ENCODE results near the gene PDIK1L. TPM values are rescaled to one million over a fixed set of nuclear protein-coding genes. Genes with fewer than 3 reads are reported as not detected.

Gene PDIK1L
- total and polyA plus RNA-seq, 8 donors: 1.7 to 12.1 (median 6.0) TPM

- Histone ChIP-seq H3K27me3 (no peaks in the 10 kb centered on the region), H3K36me3 (no peaks in the 10 kb centered on the region), H3K9me3 (no peaks in the 10 kb centered on the region), H3K27ac (peak overlapping the region in 3 of 4 donors; percentile 4 to 19 (median 17)), H3K4me3 (no peak overlapping the region), H3K4me1 (peaks cover 7 to 22% (median 8%) of the 10 kb centered on the region in 3 donors)
- 37 to 38% methylated on average over 9 of the region's 9 CpGs for WGBS, 2 donors
- intact Hi-C loops (cut with DNase I): no loop called here
- FAIRE-seq (no peak), DNase-seq (no peak), ATAC-seq (peak; percentile 20 to 65 (median 46))
- no peak for TF ChIP-seq CTCF (IDR thresholded peaks at IDR 0.05)
Measured at GRCh38 chr1:26079960-26080814, 31.4 kb upstream of the PDIK1L start.

- FAIRE-seq (no peak), DNase-seq (no peak), ATAC-seq (no peak)
- Histone ChIP-seq H3K4me1 (peaks cover 0 to 18% (median 7%) of the 10 kb centered on the region in 3 donors), H3K27ac (no peak overlapping the region), H3K27me3 (no peaks in the 10 kb centered on the region), H3K4me3 (no peak overlapping the region), H3K36me3 (no peaks in the 10 kb centered on the region), H3K9me3 (no peaks in the 10 kb centered on the region)
- TF ChIP-seq CTCF (IDR thresholded peaks at IDR 0.05): no peak
- WGBS, 2 donors: 81 to 84% methylated on average over 8 of the region's 8 CpGs
- intact Hi-C loops (cut with DNase I): no loop called here
Measured at GRCh38 chr1:26081267-26082019, 30.2 kb upstream of the PDIK1L start.

GRCh38 chr1:26082020-26082350 lies 29.6 kb upstream of the PDIK1L start:
- no peak for TF ChIP-seq CTCF (IDR thresholded peaks at IDR 0.05)
- Histone ChIP-seq H3K27me3 (no peaks in the 10 kb centered on the region), H3K27ac (no peak overlapping the region), H3K36me3 (no peaks in the 10 kb centered on the region), H3K4me1 (peaks cover 0 to 18% (median 7%) of the 10 kb centered on the region in 3 donors), H3K9me3 (no peaks in the 10 kb centered on the region), H3K4me3 (no peak overlapping the region)
- no peak for FAIRE-seq
- ATAC-seq: no peak
- intact Hi-C loops (cut with DNase I): no loop called here
- WGBS, 2 donors: 42 to 43% methylated on average over 3 of the region's 3 CpGs
- no peak for DNase-seq

- TF ChIP-seq CTCF (IDR thresholded peaks at IDR 0.05): no peak
- no peak for FAIRE-seq
- Histone ChIP-seq H3K9me3 (no peaks in the 10 kb centered on the region), H3K4me1 (peaks cover 0 to 16% (median 7%) of the 10 kb centered on the region in 3 donors), H3K27me3 (no peaks in the 10 kb centered on the region), H3K36me3 (no peaks in the 10 kb centered on the region), H3K27ac (no peak overlapping the region), H3K4me3 (no peak overlapping the region)
- ATAC-seq: peak in 1 of 4 donors; percentile 33
- WGBS, 2 donors: 65 to 68% methylated on average over 5 of the region's 5 CpGs
- DNase-seq: no peak
- intact Hi-C loops (cut with DNase I): no loop called here
Measured at GRCh38 chr1:26083208-26083607, 28.4 kb upstream of the PDIK1L start.

All from pancreas (tissue), 10 donors.